HG03280 (cell line): ENCODE results near the gene APBA1.
"Not testable (repeated sequence)": the region's sequence is repeated elsewhere in the genome, so short reads cannot be mapped to it uniquely, and the experiment has no call there.

Experiments used
- ATAC-seq: cut with Tn5 transposase; IDR thresholded peaks from one replicate; pipeline ENCODE4 v1.9.1; 2021; ENCODE audit warnings: mild to moderate bottlenecking, moderate library complexity; ENCODE audit not compliant: unreplicated experiment

Gene APBA1

GRCh38 chr9:69452110-69452782 lies 219.9 kb downstream of the APBA1 start:
- ATAC-seq: no peak

GRCh38 chr9:69446496-69446895 lies 225.7 kb downstream of the APBA1 start:
- ATAC-seq: no peak

GRCh38 chr9:69445251-69445650 lies 226.9 kb downstream of the APBA1 start:
- ATAC-seq: no peak

GRCh38 chr9:69444791-69445190 lies 227.4 kb downstream of the APBA1 start:
- no peak for ATAC-seq

GRCh38 chr9:69444021-69444420 lies 228.2 kb downstream of the APBA1 start:
- ATAC-seq: no peak

- ATAC-seq: no peak
Measured at GRCh38 chr9:69443178-69443577, 229.0 kb downstream of the APBA1 start.

GRCh38 chr9:69442486-69442885 lies 229.7 kb downstream of the APBA1 start:
- no peak for ATAC-seq

- not testable (repeated sequence) for ATAC-seq
Measured at GRCh38 chr9:69440254-69440955, 231.8 kb downstream of the APBA1 start.

GRCh38 chr9:69439654-69440053 lies 232.5 kb downstream of the APBA1 start:
- not testable (repeated sequence) for ATAC-seq

GRCh38 chr9:69433968-69434367 lies 238.2 kb downstream of the APBA1 start:
- no peak for ATAC-seq

GRCh38 chr9:69433392-69433791 lies 238.8 kb downstream of the APBA1 start:
- no peak for ATAC-seq

- no peak for ATAC-seq
Measured at GRCh38 chr9:69432623-69433022, 239.5 kb downstream of the APBA1 start.

- ATAC-seq: no peak
Measured at GRCh38 chr9:69431777-69432176, 240.4 kb downstream of the APBA1 start.

GRCh38 chr9:69431203-69431602 lies 241.0 kb downstream of the APBA1 start:
- ATAC-seq: no peak

GRCh38 chr9:69430206-69430605 lies 242.0 kb downstream of the APBA1 start:
- ATAC-seq: no peak

- ATAC-seq: no peak
Measured at GRCh38 chr9:69429281-69429680, 242.9 kb downstream of the APBA1 start.

- no peak for ATAC-seq
Measured at GRCh38 chr9:69428017-69428785, 244.0 kb downstream of the APBA1 start.

GRCh38 chr9:69427286-69427685 lies 244.9 kb downstream of the APBA1 start:
- ATAC-seq: no peak

GRCh38 chr9:69425136-69425801 lies 246.9 kb downstream of the APBA1 start:
- no peak for ATAC-seq

GRCh38 chr9:69421908-69422801 lies 250.0 kb downstream of the APBA1 start:
- peak; percentile 65 for ATAC-seq
